Astrocyte (in vitro differentiated cells and primary cell): ENCODE data around the gene EGFR. TPM values are rescaled to one million over a fixed set of nuclear protein-coding genes. Genes with fewer than 3 reads are reported as not detected.

ENCODE experiments used
- DNase-seq: peaks from one replicate; pipeline ENCODE4 v3.0.0-alpha.2; 2010; ENCODE audit warnings: low read depth
- FAIRE-seq: peaks from 2 replicates; lab custom pipeline; 2011; peaks lifted over from hg19 to GRCh38; lab: Jason Lieb, UNC
- H2AFZ ChIP-seq: 2 replicates; pipeline ENCODE4 v1.6.0; 2012; ENCODE audit warnings: low read depth, low read length, inconsistent platforms
- H3K27ac ChIP-seq: 2 replicates; pipeline ENCODE4 v1.5.1; 2011; ENCODE audit warnings: low read depth, low read length, inconsistent platforms
- H3K27me3 ChIP-seq: 2 replicates; pipeline ENCODE4 v1.6.0; 2011; ENCODE audit warnings: low read length, inconsistent platforms; ENCODE audit not compliant: insufficient read depth
- H3K36me3 ChIP-seq: 2 replicates; pipeline ENCODE4 v1.5.1; 2011; ENCODE audit warnings: low read length, inconsistent platforms; ENCODE audit not compliant: insufficient read depth
- H3K4me1 ChIP-seq: 2 replicates; pipeline ENCODE4 v1.5.1; 2011; ENCODE audit warnings: low read length, inconsistent platforms; ENCODE audit not compliant: insufficient read depth
- H3K4me2 ChIP-seq: 2 replicates; pipeline ENCODE4 v1.6.0; 2012; ENCODE audit warnings: low read length, inconsistent platforms
- H3K4me3 ChIP-seq: 2 replicates; pipeline ENCODE4 v1.5.1; 2011; ENCODE audit warnings: low read depth, mild to moderate bottlenecking, low read length, inconsistent platforms; ENCODE audit not compliant: insufficient read depth
- H3K79me2 ChIP-seq: 2 replicates; pipeline ENCODE4 v1.6.0; 2012; ENCODE audit warnings: mild to moderate bottlenecking, low read length, inconsistent platforms; ENCODE audit not compliant: insufficient read depth
- H3K9ac ChIP-seq: 2 replicates; pipeline ENCODE4 v1.6.0; 2012; ENCODE audit warnings: mild to moderate bottlenecking, low read length, inconsistent platforms
- H3K9me3 ChIP-seq: 2 replicates; pipeline ENCODE4 v1.5.1; 2012; ENCODE audit warnings: low read depth, mild to moderate bottlenecking, low read length, inconsistent platforms; ENCODE audit not compliant: insufficient read depth
- H4K20me1 ChIP-seq: 2 replicates; pipeline ENCODE4 v1.6.0; 2012; ENCODE audit warnings: low read length, inconsistent platforms; ENCODE audit not compliant: insufficient read depth
- H3K27ac Mint-ChIP-seq: one replicate; pipeline ENCODE4 v1.8.0; 2021; ENCODE audit warnings: mild to moderate bottlenecking, mixed read lengths; ENCODE audit not compliant: unreplicated experiment
- H3K27me3 Mint-ChIP-seq: one replicate; pipeline ENCODE4 v1.8.0; 2021; ENCODE audit warnings: low read depth, mixed read lengths; ENCODE audit not compliant: unreplicated experiment
- H3K36me3 Mint-ChIP-seq: one replicate; pipeline ENCODE4 v1.8.0; 2021; ENCODE audit warnings: low read depth, mixed read lengths; ENCODE audit not compliant: unreplicated experiment
- H3K4me1 Mint-ChIP-seq: one replicate; pipeline ENCODE4 v1.8.0; 2021; ENCODE audit warnings: low read depth, mixed read lengths; ENCODE audit not compliant: unreplicated experiment
- H3K4me3 Mint-ChIP-seq: one replicate; pipeline ENCODE4 v1.8.0; 2021; ENCODE audit warnings: mild to moderate bottlenecking, moderate library complexity, mixed read lengths; ENCODE audit not compliant: unreplicated experiment
- H3K9me3 Mint-ChIP-seq: one replicate; pipeline ENCODE4 v1.8.0; 2021; ENCODE audit warnings: mild to moderate bottlenecking, mixed read lengths; ENCODE audit not compliant: unreplicated experiment
- EZH2 ChIP-seq: IDR thresholded peaks from 2 replicates; pipeline ENCODE4 v1.6.1; 2012; ENCODE audit warnings: mild to moderate bottlenecking, low read length, inconsistent platforms; ENCODE audit not compliant: insufficient read depth
- total RNA-seq: library from RNA; stranded (reverse); gene quantifications from 2 replicates; pipeline ENCODE4 v1.2.1, GENCODE V29; 2021
- TF ChIP-seq, protein P1 (sequence below): IDR thresholded peaks from 2 replicates; pipeline ENCODE4 v1.5.1; 2011; ENCODE audit warnings: low read depth, mild to moderate bottlenecking, inconsistent platforms, low read length, moderate library complexity; ENCODE audit not compliant: insufficient read depth

The EGFR gene
- total RNA-seq, 1 donor from 2014 or later, result 27.3 TPM

DNA sequence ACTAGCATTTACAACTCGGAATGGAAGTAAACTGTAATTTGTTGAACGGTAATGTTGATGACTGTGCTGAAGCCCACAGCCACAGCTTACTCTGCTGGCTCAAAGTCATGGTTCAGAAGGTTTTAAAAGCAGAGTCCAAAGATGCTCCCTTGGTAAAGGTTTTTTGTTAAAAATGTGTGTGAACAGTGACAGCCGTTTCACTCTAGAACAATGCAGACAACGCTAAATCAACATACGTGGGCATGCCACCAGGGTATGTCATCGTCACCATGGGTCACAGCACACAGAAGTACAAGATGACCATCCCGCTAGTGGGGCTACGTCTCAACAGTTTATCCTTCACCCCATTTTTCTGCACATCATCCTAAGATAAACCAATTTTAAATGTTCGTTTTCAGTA, 239.8 kb downstream of the EGFR start:
- Histone ChIP-seq H3K27ac (no peak overlapping the region), H3K27me3 (no peaks in the 10 kb centered on the region), H3K9ac (no peak overlapping the region), H3K79me2 (no peaks in the 10 kb centered on the region), H3K4me2 (no peak overlapping the region), H3K4me1 (peaks cover 13% of the 10 kb centered on the region), H2AFZ (no peak overlapping the region), H3K36me3 (no peaks in the 10 kb centered on the region), H3K9me3 (no peaks in the 10 kb centered on the region), H3K4me3 (no peak overlapping the region), H4K20me1 (no peaks in the 10 kb centered on the region)
- no peak for TF ChIP-seq EZH2
- TF ChIP-seq, protein P1, sequence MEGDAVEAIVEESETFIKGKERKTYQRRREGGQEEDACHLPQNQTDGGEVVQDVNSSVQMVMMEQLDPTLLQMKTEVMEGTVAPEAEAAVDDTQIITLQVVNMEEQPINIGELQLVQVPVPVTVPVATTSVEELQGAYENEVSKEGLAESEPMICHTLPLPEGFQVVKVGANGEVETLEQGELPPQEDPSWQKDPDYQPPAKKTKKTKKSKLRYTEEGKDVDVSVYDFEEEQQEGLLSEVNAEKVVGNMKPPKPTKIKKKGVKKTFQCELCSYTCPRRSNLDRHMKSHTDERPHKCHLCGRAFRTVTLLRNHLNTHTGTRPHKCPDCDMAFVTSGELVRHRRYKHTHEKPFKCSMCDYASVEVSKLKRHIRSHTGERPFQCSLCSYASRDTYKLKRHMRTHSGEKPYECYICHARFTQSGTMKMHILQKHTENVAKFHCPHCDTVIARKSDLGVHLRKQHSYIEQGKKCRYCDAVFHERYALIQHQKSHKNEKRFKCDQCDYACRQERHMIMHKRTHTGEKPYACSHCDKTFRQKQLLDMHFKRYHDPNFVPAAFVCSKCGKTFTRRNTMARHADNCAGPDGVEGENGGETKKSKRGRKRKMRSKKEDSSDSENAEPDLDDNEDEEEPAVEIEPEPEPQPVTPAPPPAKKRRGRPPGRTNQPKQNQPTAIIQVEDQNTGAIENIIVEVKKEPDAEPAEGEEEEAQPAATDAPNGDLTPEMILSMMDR, result no peak
- Mint-ChIP-seq H3K27ac (no peak overlapping the region), H3K4me3 (no peak overlapping the region), H3K9me3 (no peaks in the 10 kb centered on the region), H3K36me3 (no peaks in the 10 kb centered on the region), H3K27me3 (peaks cover 20% of the 10 kb centered on the region), H3K4me1 (no peaks in the 10 kb centered on the region)
- FAIRE-seq, result no peak
- no peak for DNase-seq

- TF ChIP-seq EZH2, result no peak
- TF ChIP-seq, protein P1, result no peak
- H3K36me3 ChIP-seq, result no peaks in the 10 kb centered on the region
- H3K36me3 Mint-ChIP-seq, result no peaks in the 10 kb centered on the region
- DNase-seq (no peak), FAIRE-seq (no peak)
- H3K4me1 ChIP-seq, result peaks cover 3% of the 10 kb centered on the region
- H3K4me3 Mint-ChIP-seq, result no peak overlapping the region
- no peaks in the 10 kb centered on the region for H3K4me1 Mint-ChIP-seq
- no peaks in the 10 kb centered on the region for H3K9me3 ChIP-seq
- H2AFZ ChIP-seq, result no peak overlapping the region
- H3K27me3 Mint-ChIP-seq, result peaks cover 11% of the 10 kb centered on the region
- no peak overlapping the region for H3K27ac ChIP-seq
- H3K27me3 ChIP-seq, result no peaks in the 10 kb centered on the region
- H4K20me1 ChIP-seq, result no peaks in the 10 kb centered on the region
- H3K4me2 ChIP-seq, result no peak overlapping the region
- no peaks in the 10 kb centered on the region for H3K9me3 Mint-ChIP-seq
- no peaks in the 10 kb centered on the region for H3K79me2 ChIP-seq
- H3K9ac ChIP-seq, result no peak overlapping the region
- H3K4me3 ChIP-seq, result no peak overlapping the region
- no peak overlapping the region for H3K27ac Mint-ChIP-seq
Observed at GRCh38 chr7:55260171-55260570, 241.4 kb downstream of the EGFR start.

DNA sequence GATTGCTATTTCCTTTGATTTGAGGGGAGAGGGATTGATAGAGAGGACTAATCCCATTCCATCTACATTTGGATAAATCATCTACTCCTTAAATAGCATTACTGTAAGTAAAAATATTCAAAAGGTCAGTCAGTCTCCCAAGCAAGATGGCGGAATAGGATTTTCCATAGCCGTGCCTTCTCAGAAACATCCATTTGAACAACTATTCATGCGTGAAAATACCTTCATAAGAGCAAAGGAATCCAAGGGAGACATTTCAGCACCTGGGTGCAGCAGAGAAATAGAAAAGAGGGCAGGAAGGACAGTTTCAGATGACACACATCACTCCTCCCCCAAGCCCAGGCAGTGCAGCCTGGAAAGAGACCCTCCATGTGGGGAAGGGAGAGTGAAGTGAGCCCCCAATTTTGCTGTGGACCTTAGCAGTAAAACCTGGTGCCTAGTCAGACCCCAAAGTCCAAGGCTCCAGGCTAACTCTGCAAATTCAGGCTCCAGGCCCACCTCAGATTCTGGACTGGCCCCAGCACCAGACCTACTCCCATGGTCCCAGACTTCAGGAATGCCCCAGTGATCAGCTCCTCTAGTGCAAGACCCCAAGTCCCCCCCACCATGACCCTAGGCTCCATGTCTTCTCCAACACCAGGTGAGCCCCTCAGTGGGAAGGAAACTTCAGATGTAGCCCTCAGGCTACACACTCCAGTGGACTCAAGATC, 242.0 kb downstream of the EGFR start:
- no peaks in the 10 kb centered on the region for H3K36me3 ChIP-seq
- TF ChIP-seq EZH2, result no peak
- TF ChIP-seq, protein P1, result no peak
- Mint-ChIP-seq H3K27me3 (peaks cover 9% of the 10 kb centered on the region), H3K4me1 (no peaks in the 10 kb centered on the region), H3K36me3 (no peaks in the 10 kb centered on the region), H3K27ac (no peak overlapping the region), H3K9me3 (no peaks in the 10 kb centered on the region), H3K4me3 (no peak overlapping the region)
- no peaks in the 10 kb centered on the region for H4K20me1 ChIP-seq
- H3K4me2 ChIP-seq, result no peak overlapping the region
- no peak overlapping the region for H2AFZ ChIP-seq
- H3K9me3 ChIP-seq, result no peaks in the 10 kb centered on the region
- no peak overlapping the region for H3K4me3 ChIP-seq
- H3K27me3 ChIP-seq, result no peaks in the 10 kb centered on the region
- H3K9ac ChIP-seq, result no peak overlapping the region
- H3K79me2 ChIP-seq, result no peaks in the 10 kb centered on the region
- no peak for FAIRE-seq
- no peaks in the 10 kb centered on the region for H3K4me1 ChIP-seq
- no peak for DNase-seq
- no peak overlapping the region for H3K27ac ChIP-seq
